ENCODE results near the gene AVPI1. TPM values are rescaled to one million over a fixed set of nuclear protein-coding genes. Genes with fewer than 3 reads are reported as not detected.
A peak's percentile ranks its signal among the peaks of the same experiment; 100 is the strongest.

Gene AVPI1
- total RNA-seq, 4 donors from 2014 or later: 113 to 253 (median 170) TPM

GRCh38 chr10:97676770-97677581 is 10.1 kb downstream of the AVPI1 start:
- no peaks in the 10 kb centered on the region for H3K27me3 ChIP-seq
- DNase-seq (ENCODE audit: low spot score in 2 of 2): no peak
- peak overlapping the region; percentile 4 to 75 (median 41) for H3K27ac ChIP-seq
- no peak overlapping the region for H3K4me3 ChIP-seq
- H3K36me3 ChIP-seq: peaks cover 2 to 71% (median 4%) of the 10 kb centered on the region in 3 donors
- H3K4me1 ChIP-seq: peaks cover 0 to 30% (median 3%) of the 10 kb centered on the region in 4 donors
- 81 to 87% methylated on average over 2 of the region's 2 CpGs for whole genome bisulfite sequencing, 2 donors
- H3K9me3 ChIP-seq: no peaks in the 10 kb centered on the region
- TF ChIP-seq POLR2A (IDR thresholded peaks at IDR 0.05) (no peak), CTCF (IDR thresholded peaks at IDR 0.05) (peak; percentile 75 to 88 (median 78)), EP300 (IDR thresholded peaks at IDR 0.05) (peak in 1 of 2 donors; percentile 15)

DNA sequence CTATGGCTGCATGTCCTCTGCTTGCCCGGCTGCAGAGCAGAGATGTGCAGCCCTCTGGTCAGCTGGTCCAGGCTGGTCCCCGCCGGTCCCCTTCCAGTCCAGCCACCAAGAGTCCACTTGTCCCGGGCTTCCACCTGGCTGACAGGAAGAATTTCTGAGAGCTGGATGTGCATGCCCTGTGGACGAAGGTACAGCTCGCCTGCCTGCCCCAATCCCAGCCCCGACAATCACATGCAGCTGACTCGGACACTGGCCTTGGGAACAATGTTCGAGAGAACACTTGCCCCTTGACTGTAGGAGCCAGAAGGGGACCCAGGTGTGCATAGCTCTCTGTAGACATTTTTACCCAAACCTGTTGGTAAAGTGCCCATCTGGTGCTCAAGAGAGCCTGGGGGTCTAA is 11.8 kb downstream of the AVPI1 start:
- no peak for DNase-seq (ENCODE audit: low spot score in 2 of 2)
- TF ChIP-seq CTCF (IDR thresholded peaks at IDR 0.05) (no peak), EP300 (IDR thresholded peaks at IDR 0.05) (no peak), POLR2A (IDR thresholded peaks at IDR 0.05) (no peak)
- peak overlapping the region in 2 of 4 donors; percentile 13 to 64 for H3K27ac ChIP-seq
- H3K4me1 ChIP-seq: peaks cover 0 to 27% (median 2%) of the 10 kb centered on the region in 4 donors
- no peaks in the 10 kb centered on the region for H3K27me3 ChIP-seq
- H3K4me3 ChIP-seq: no peak overlapping the region
- WGBS, 2 donors: 81 to 85% methylated on average over 6 to 8 of the region's 9 CpGs
- H3K9me3 ChIP-seq: no peaks in the 10 kb centered on the region
- H3K36me3 ChIP-seq: peaks cover 2 to 81% (median 4%) of the 10 kb centered on the region in 3 donors

DNA sequence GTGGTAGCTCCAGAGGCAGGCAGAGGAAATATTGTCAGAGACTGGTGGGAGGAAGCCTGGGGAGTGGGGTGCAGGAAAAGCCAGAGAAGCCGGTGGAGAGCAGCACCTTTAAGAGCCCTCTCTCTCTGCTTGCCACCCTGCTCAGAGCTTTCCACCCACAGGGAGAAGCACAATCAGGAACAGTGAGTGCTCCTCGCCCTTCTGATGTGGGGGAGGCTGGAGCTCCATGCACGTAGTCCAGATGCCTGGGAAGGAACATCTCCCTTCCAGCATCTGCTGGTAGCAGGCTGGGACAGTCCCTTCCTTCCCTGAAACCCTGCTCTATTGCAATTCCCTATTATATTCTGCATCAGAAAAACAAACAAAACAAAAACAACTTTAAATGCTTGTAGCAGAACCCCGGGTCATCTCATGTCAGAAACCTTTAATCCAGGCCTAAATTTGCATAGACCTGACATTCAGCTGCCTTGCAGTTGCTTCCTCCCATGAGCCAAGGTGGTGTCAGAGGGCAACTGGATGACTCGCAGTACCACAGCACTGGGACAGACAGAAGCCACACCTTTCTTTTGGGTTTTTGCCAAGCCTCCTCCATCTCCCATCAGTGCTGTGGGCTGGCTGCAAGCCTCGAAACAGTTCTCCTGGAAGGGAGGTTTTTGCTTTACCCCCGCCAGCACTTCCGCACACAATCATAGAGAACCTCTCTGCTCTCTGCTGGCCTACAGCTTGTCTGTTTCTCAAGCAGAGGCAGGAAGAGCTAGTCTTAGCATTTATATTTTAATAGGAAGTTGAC is 13.1 kb downstream of the AVPI1 start:
- TF ChIP-seq POLR2A (IDR thresholded peaks at IDR 0.05) (no peak), EP300 (IDR thresholded peaks at IDR 0.05) (peak in 1 of 2 donors; percentile 42), CTCF (IDR thresholded peaks at IDR 0.05) (no peak)
- Histone ChIP-seq H3K27me3 (no peaks in the 10 kb centered on the region), H3K9me3 (no peaks in the 10 kb centered on the region), H3K4me3 (no peak overlapping the region), H3K4me1 (peaks cover 0 to 27% (median 2%) of the 10 kb centered on the region in 4 donors), H3K27ac (peak overlapping the region in 2 of 4 donors; percentile 59 to 64), H3K36me3 (peaks cover 2 to 81% (median 7%) of the 10 kb centered on the region in 3 donors)
- 57 to 68% methylated on average over 8 of the region's 8 CpGs for WGBS, 2 donors
- DNase-seq (ENCODE audit: low spot score in 2 of 2): peak; percentile 45 to 49

DNA sequence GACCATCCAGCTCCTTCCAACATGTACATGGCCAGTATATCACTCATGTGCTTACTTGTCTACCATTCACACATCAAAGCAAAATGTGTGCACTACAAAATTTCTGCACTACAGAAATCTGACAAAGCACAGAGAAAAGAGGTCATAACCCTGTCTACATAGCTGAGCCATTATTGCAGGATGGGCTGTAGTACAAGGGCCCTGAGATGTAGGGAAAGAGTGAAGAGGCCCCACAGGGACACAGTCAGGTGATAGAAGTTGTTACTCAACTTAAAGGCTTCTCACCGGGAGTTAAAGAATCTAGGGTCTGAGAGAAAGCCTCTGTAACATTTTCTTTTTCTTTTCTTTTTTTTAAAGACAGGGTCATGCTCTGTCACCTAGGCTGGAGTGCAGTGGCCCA is 17.5 kb downstream of the AVPI1 start:
- H3K36me3 ChIP-seq: peaks cover 0 to 81% (median 11%) of the 10 kb centered on the region in 3 donors
- TF ChIP-seq POLR2A (IDR thresholded peaks at IDR 0.05) (no peak), EP300 (IDR thresholded peaks at IDR 0.05) (no peak), CTCF (IDR thresholded peaks at IDR 0.05) (no peak)
- H3K27me3 ChIP-seq: no peaks in the 10 kb centered on the region
- peaks cover 0 to 12% (median 0%) of the 10 kb centered on the region in 4 donors for H3K4me1 ChIP-seq
- 76 to 78% methylated on average over 1 of the region's 1 CpG for WGBS, 2 donors
- no peaks in the 10 kb centered on the region for H3K9me3 ChIP-seq
- DNase-seq (ENCODE audit: low spot score in 2 of 2): no peak
- H3K27ac ChIP-seq: no peak overlapping the region
- H3K4me3 ChIP-seq: no peak overlapping the region

Data from tibial nerve (tissue), 4 donors.